Esophagus squamous epithelium (tissue), 5 donors: ENCODE data around the gene NCOA7. TPM values are rescaled to one million over a fixed set of nuclear protein-coding genes. Genes with fewer than 3 reads are reported as not detected.

Experiments used
- DNase-seq: peaks from one replicate; lab custom pipeline; 2025; lab: John Stamatoyannopoulos, UW
- H3K27ac ChIP-seq, 4 donors: fragments of 200-600 bp; sonication (generic); one replicate each; pipeline ENCODE4 v1.5.1; 2016 to 2019; ENCODE audit warnings: mild to moderate bottlenecking in 1 of 4
- H3K27me3 ChIP-seq, 4 donors: fragments of 200-600 bp; sonication (generic); 1 replicate in 3 of 4; 2 replicates in 1 of 4; pipeline versions ENCODE4 v1.5.1 to v1.6.0; 2017 to 2021; ENCODE audit warnings: antibody characterized with exemption in 1 of 4
- H3K36me3 ChIP-seq, 3 donors: fragments of 200-600 bp; sonication (generic); one replicate each; pipeline ENCODE4 v1.5.1; 2016 to 2019
- H3K4me1 ChIP-seq, 3 donors: fragments of 200-600 bp; sonication (generic); one replicate each; pipeline ENCODE4 v1.5.1; 2017 to 2019
- H3K4me3 ChIP-seq, 4 donors: fragments of 200-600 bp; sonication (generic); 1 replicate in 3 of 4; 2 replicates in 1 of 4; pipeline ENCODE4 v1.5.1; 2016 to 2019; ENCODE audit warnings: mild to moderate bottlenecking in 2 of 4, moderate library complexity in 1 of 4
- H3K9me3 ChIP-seq, 3 donors: fragments of 200-600 bp; sonication (generic); one replicate each; pipeline ENCODE4 v1.5.1; 2016 to 2019
- CTCF ChIP-seq, 6 experiments: fragments of 450-650 bp in 4 of 6; fragments of 200-600 bp in 2 of 6; sonication (generic) in 2 of 6; IDR thresholded peaks; one replicate each; pipeline ENCODE4 v1.5.1; 2016 to 2019; ENCODE audit warnings: antibody characterized with exemption in 6 of 6, mild to moderate bottlenecking in 4 of 6, moderate library complexity in 4 of 6
- POLR2A ChIP-seq, 4 donors: fragments of 450-650 bp; IDR thresholded peaks; one replicate each; pipeline ENCODE4 v1.6.1; 2017; ENCODE audit warnings: antibody characterized with exemption in 4 of 4, mild to moderate bottlenecking in 4 of 4, moderate library complexity in 3 of 4
- WGBS, 2 donors: methylation state at CpG; one replicate each; pipeline ENCODE4 v1.1.5; 2018; 5-methylcytosine and 5-hydroxymethylcytosine counted together
- intact Hi-C: fragments of 100-400 bp; cut with DNase I; formaldehyde crosslinking; loops from one replicate; pipeline ENCODE4 v1.15.0; 2022
- total RNA-seq, 4 donors: library from RNA; depleted of rRNA; stranded (reverse); fragments of >200 nt; gene quantifications; one replicate each; pipeline ENCODE4 v1.1.0, GENCODE V29; 2016
- donor health status: DM: yes; HTN: yes; CAD: no.

Gene NCOA7
- total RNA-seq, 4 donors from 2014 or later: 30.9 to 85.1 (median 45.8) TPM

GRCh38 chr6:125824946-125825771 lies 34.4 kb downstream of the NCOA7 start:
- Histone ChIP-seq H3K4me3 (no peak overlapping the region), H3K4me1 (peaks cover 5 to 21% (median 6%) of the 10 kb centered on the region in 3 donors), H3K36me3 (peaks cover 0 to 19% (median 0%) of the 10 kb centered on the region in 3 donors), H3K27me3 (no peaks in the 10 kb centered on the region), H3K27ac (no peak overlapping the region), H3K9me3 (no peaks in the 10 kb centered on the region)
- 80 to 85% methylated on average over 6 to 8 of the region's 8 CpGs for WGBS, 2 donors
- intact Hi-C loops: no loop called here
- TF ChIP-seq CTCF (IDR thresholded peaks at IDR 0.05) (no peak), POLR2A (IDR thresholded peaks at IDR 0.05) (no peak)
- DNase-seq: no peak

GRCh38 chr6:125826695-125827463 lies 36.1 kb downstream of the NCOA7 start:
- WGBS, 2 donors: 88 to 96% methylated on average over 7 to 9 of the region's 9 CpGs
- intact Hi-C loops: no loop called here
- TF ChIP-seq CTCF (IDR thresholded peaks at IDR 0.05): no peak
- TF ChIP-seq POLR2A (IDR thresholded peaks at IDR 0.05): no peak
- Histone ChIP-seq H3K27ac (no peak overlapping the region), H3K4me3 (no peak overlapping the region), H3K4me1 (peaks cover under 1 to 13% (median 5%) of the 10 kb centered on the region in 3 donors), H3K27me3 (no peaks in the 10 kb centered on the region), H3K9me3 (no peaks in the 10 kb centered on the region), H3K36me3 (peaks cover 0 to 2% (median 0%) of the 10 kb centered on the region in 3 donors)
- DNase-seq: no peak

GRCh38 chr6:125827788-125828320 lies 37.1 kb downstream of the NCOA7 start:
- Histone ChIP-seq H3K27me3 (no peaks in the 10 kb centered on the region), H3K4me3 (no peak overlapping the region), H3K4me1 (peaks cover 0 to 10% (median 2%) of the 10 kb centered on the region in 3 donors), H3K27ac (no peak overlapping the region), H3K9me3 (no peaks in the 10 kb centered on the region), H3K36me3 (no peaks in the 10 kb centered on the region)
- 59 to 62% methylated on average over 2 of the region's 2 CpGs for WGBS, 2 donors
- TF ChIP-seq CTCF (IDR thresholded peaks at IDR 0.05): no peak
- TF ChIP-seq POLR2A (IDR thresholded peaks at IDR 0.05): no peak
- intact Hi-C loops: no loop called here
- no peak for DNase-seq

- WGBS, 2 donors: 91 to 93% methylated on average over 2 of the region's 2 CpGs
- H3K9me3 ChIP-seq: no peaks in the 10 kb centered on the region
- no peak overlapping the region for H3K27ac ChIP-seq
- TF ChIP-seq CTCF (IDR thresholded peaks at IDR 0.05) (no peak), POLR2A (IDR thresholded peaks at IDR 0.05) (no peak)
- intact Hi-C loops: no loop called here
- no peaks in the 10 kb centered on the region for H3K36me3 ChIP-seq
- peaks cover 0 to 12% (median 2%) of the 10 kb centered on the region in 3 donors for H3K4me1 ChIP-seq
- no peaks in the 10 kb centered on the region for H3K27me3 ChIP-seq
- no peak for DNase-seq
- H3K4me3 ChIP-seq: no peak overlapping the region
Measured at GRCh38 chr6:125828476-125829039, 37.8 kb downstream of the NCOA7 start.
